Gastroesophageal sphincter (tissue), 4 donors: ENCODE results near the gene STRAP. TPM values are rescaled to one million over a fixed set of nuclear protein-coding genes. Genes with fewer than 3 reads are reported as not detected.
"Not testable (repeated sequence)": the region's sequence is repeated elsewhere in the genome, so short reads cannot be mapped to it uniquely, and the experiment has no call there.

Experiments used
- ATAC-seq: fragments of 150-250 bp; one replicate; pipeline ENCODE4 v1.9.1; 2016; ENCODE audit warnings: mild to moderate bottlenecking, moderate library complexity
- H3K27ac ChIP-seq, 4 donors: fragments of 200-600 bp; sonication (generic) in 3 of 4; 1 replicate in 3 of 4; 2 replicates in 1 of 4; pipeline ENCODE4 v1.5.1; 2016 to 2019
- H3K27me3 ChIP-seq: fragments of 200-600 bp; sonication (generic); one replicate; pipeline ENCODE4 v1.5.1; 2019
- H3K36me3 ChIP-seq, 2 donors: fragments of 200-600 bp; sonication (generic); one replicate each; pipeline ENCODE4 v1.5.1; 2019; ENCODE audit warnings: control low read depth in 1 of 2
- H3K4me1 ChIP-seq, 3 donors: fragments of 200-600 bp; sonication (generic); 1 replicate in 2 of 3; 2 replicates in 1 of 3; pipeline ENCODE4 v1.5.1; 2016 to 2019; ENCODE audit warnings: control low read depth in 2 of 3
- H3K4me3 ChIP-seq, 2 donors: fragments of 200-600 bp; sonication (generic); one replicate each; pipeline ENCODE4 v1.5.1; 2019; ENCODE audit warnings: mild to moderate bottlenecking in 1 of 2, moderate library complexity in 1 of 2
- H3K9me3 ChIP-seq, 3 donors: fragments of 200-600 bp; sonication (generic); one replicate each; pipeline ENCODE4 v1.5.1; 2017 to 2019; ENCODE audit warnings: control low read depth in 2 of 3
- EP300 ChIP-seq: sonication (generic); formaldehyde crosslinking; IDR thresholded peaks from one replicate; pipeline ENCODE4 v1.6.1; 2017; ENCODE audit warnings: antibody characterized with exemption, mild to moderate bottlenecking
- POLR2A ChIP-seq, 2 donors: fragments of 450-650 bp; IDR thresholded peaks; one replicate each; pipeline ENCODE4 v1.6.1; 2017; ENCODE audit warnings: antibody characterized with exemption in 2 of 2, mild to moderate bottlenecking in 2 of 2, moderate library complexity in 1 of 2
- POLR2AphosphoS5 ChIP-seq: sonication (generic); formaldehyde crosslinking; IDR thresholded peaks from one replicate; pipeline ENCODE4 v1.6.1; 2017; ENCODE audit warnings: antibody characterized with exemption
- WGBS, 2 donors: methylation state at CpG; one replicate each; pipeline ENCODE4 v1.1.5; 2018; ENCODE audit warnings: low coverage in 1 of 2; 5-methylcytosine and 5-hydroxymethylcytosine counted together
- total RNA-seq, 4 donors: library from RNA; depleted of rRNA; stranded (reverse); fragments of >200 nt; gene quantifications; one replicate each; pipeline ENCODE4 v1.1.0, GENCODE V29; 2016
- TF ChIP-seq, protein P1 (sequence below), 4 experiments: fragments of 200-600 bp in 2 of 4; fragments of 450-650 bp in 2 of 4; sonication (generic) in 1 of 4; IDR thresholded peaks; one replicate each; pipeline ENCODE4 v1.5.1; 2017 to 2019; ENCODE audit warnings: antibody characterized with exemption in 4 of 4, mild to moderate bottlenecking in 2 of 4, moderate library complexity in 2 of 4

Gene STRAP
- total RNA-seq, 4 donors from 2014 or later: 63.0 to 97.7 (median 69.2) TPM

DNA sequence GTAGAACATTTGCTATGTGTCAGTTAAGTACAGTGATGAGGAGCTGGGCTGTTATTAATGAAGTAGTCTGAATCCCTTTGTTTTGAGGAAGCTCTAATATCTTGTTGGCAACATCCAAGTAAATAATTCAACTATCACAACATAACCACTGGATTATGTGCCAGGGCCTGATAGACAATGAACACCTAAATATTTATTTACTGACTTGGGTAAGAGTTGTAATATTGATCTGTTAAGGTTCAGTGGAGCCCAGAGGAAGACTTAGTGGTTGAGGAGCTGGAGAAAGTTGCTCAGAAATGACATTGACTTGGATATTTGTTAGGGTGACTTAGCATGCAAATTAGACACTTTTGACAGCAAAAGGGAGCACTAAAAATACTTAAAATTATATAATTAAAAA is 55.7 kb downstream of the STRAP start:
- Histone ChIP-seq H3K36me3 (peaks cover 0 to 5% of the 10 kb centered on the region in 2 donors), H3K27ac (no peak overlapping the region), H3K4me1 (peaks cover 0 to 9% (median 0%) of the 10 kb centered on the region in 3 donors), H3K4me3 (no peak overlapping the region), H3K9me3 (peaks cover 0 to 5% (median 0%) of the 10 kb centered on the region in 3 donors), H3K27me3 (no peaks in the 10 kb centered on the region)
- no peak for ATAC-seq
- TF ChIP-seq EP300 (no peak), POLR2A (IDR thresholded peaks at IDR 0.05) (no peak), POLR2AphosphoS5 (no peak)
- TF ChIP-seq, protein P1, sequence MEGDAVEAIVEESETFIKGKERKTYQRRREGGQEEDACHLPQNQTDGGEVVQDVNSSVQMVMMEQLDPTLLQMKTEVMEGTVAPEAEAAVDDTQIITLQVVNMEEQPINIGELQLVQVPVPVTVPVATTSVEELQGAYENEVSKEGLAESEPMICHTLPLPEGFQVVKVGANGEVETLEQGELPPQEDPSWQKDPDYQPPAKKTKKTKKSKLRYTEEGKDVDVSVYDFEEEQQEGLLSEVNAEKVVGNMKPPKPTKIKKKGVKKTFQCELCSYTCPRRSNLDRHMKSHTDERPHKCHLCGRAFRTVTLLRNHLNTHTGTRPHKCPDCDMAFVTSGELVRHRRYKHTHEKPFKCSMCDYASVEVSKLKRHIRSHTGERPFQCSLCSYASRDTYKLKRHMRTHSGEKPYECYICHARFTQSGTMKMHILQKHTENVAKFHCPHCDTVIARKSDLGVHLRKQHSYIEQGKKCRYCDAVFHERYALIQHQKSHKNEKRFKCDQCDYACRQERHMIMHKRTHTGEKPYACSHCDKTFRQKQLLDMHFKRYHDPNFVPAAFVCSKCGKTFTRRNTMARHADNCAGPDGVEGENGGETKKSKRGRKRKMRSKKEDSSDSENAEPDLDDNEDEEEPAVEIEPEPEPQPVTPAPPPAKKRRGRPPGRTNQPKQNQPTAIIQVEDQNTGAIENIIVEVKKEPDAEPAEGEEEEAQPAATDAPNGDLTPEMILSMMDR (IDR thresholded peaks at IDR 0.05): no peak

DNA sequence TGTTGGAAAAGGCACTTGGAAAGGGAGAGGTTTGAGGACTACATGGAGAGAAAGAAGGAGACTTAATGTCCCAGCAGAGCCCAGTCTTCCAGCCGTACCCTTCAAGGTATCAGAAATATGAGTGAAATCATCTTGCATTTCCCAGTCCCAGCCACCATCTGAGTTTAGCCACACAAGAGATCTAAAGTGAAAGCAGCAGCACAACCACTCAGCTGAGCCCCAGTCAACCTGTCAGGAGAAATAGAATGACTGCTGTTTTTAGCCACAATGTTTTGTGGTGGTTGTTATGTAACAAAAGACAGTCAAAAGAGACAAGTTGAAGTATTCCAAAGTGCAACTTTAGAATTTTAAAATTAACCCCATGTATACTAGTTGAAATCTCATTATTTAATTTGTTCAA is 56.9 kb downstream of the STRAP start:
- TF ChIP-seq POLR2A (IDR thresholded peaks at IDR 0.05): no peak
- no peak for TF ChIP-seq EP300
- TF ChIP-seq, protein P1 (IDR thresholded peaks at IDR 0.05): no peak
- TF ChIP-seq POLR2AphosphoS5: no peak
- ATAC-seq: no peak
- Histone ChIP-seq H3K36me3 (peaks cover 0 to 5% of the 10 kb centered on the region in 2 donors), H3K9me3 (peaks cover 0 to 5% (median 0%) of the 10 kb centered on the region in 3 donors), H3K27me3 (no peaks in the 10 kb centered on the region), H3K4me1 (peaks cover 0 to 2% (median 0%) of the 10 kb centered on the region in 3 donors), H3K27ac (no peak overlapping the region), H3K4me3 (no peak overlapping the region)
- 89 to 100% methylated on average over 1 of the region's 1 CpG for WGBS, 2 donors

DNA sequence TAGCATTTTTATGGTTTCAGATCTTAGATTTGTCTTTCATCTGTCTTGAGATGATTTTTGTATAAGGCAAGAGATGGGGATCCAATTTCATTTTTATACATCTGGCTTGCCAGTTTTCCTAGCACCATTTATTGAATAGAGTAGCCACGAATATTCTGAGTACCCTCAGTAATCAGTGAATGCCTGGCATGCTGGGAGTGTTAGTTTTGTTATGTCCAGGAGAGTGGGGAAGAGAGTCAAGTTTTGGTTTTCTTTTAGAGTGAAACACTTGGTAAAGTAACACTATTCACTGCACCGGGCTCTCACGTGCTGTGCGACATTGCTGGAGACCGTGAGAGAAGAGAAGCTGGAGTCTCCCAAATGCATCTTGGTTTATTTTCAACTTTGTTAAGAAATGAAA is 60.3 kb downstream of the STRAP start:
- WGBS, 2 donors: 84 to 96% methylated on average over 5 of the region's 5 CpGs
- Histone ChIP-seq H3K9me3 (peaks cover 0 to 5% (median 0%) of the 10 kb centered on the region in 3 donors), H3K4me1 (no peaks in the 10 kb centered on the region), H3K36me3 (peaks cover 0 to 5% of the 10 kb centered on the region in 2 donors), H3K27ac (no peak overlapping the region), H3K27me3 (no peaks in the 10 kb centered on the region), H3K4me3 (no peak overlapping the region)
- ATAC-seq: no peak
- TF ChIP-seq, protein P1 (IDR thresholded peaks at IDR 0.05): no peak
- no peak for TF ChIP-seq POLR2A (IDR thresholded peaks at IDR 0.05)
- no peak for TF ChIP-seq POLR2AphosphoS5
- no peak for TF ChIP-seq EP300

GRCh38 chr12:15943519-15943918 is 61.3 kb downstream of the STRAP start:
- not testable (repeated sequence) for ATAC-seq, H3K4me1 ChIP-seq
- 95 to 100% methylated on average over 3 to 4 of the region's 5 CpGs for WGBS, 2 donors

GRCh38 chr12:15948461-15948860 is 66.3 kb downstream of the STRAP start:
- not testable (repeated sequence) for H3K36me3 ChIP-seq, H3K9me3 ChIP-seq, H3K27ac ChIP-seq, H3K4me3 ChIP-seq, ATAC-seq, H3K27me3 ChIP-seq
- 84 to 100% methylated on average over 1 to 9 of the region's 10 CpGs for WGBS, 2 donors
- peaks cover 0 to 18% (median 0%) of the 10 kb centered on the region in 3 donors for H3K4me1 ChIP-seq

More at GRCh38 chr12:15943519-15943918, 61.3 kb downstream of the STRAP start:
- H3K36me3 ChIP-seq, H3K27ac ChIP-seq, H3K9me3 ChIP-seq, H3K4me3 ChIP-seq, H3K27me3 ChIP-seq: not testable (repeated sequence)

Other genes starting within 250 kb of the STRAP start
- gene EPS8, start 93.0 kb upstream of the STRAP start, total RNA-seq: 10 to 100 TPM; 39.0 to 85.2 (median 57.7) TPM
- 10 to 100 TPM; 35.9 to 67.4 (median 52.5) TPM for gene DERA, start 28.9 kb downstream of the STRAP start, total RNA-seq